Breast epithelium (tissue), 4 donors: ENCODE results near the gene SYNE2. TPM values are rescaled to one million over a fixed set of nuclear protein-coding genes. Genes with fewer than 3 reads are reported as not detected.

Experiments used
- DNase-seq, 2 donors: peaks; one replicate each; pipeline ENCODE4 v3.0.0-alpha.2; 2019; ENCODE audit warnings: low spot score in 2 of 2
- H3K27ac ChIP-seq, 2 donors: fragments of 200-600 bp; sonication (generic) in 1 of 2; one replicate each; pipeline ENCODE4 v1.5.1; 2016 to 2019; ENCODE audit warnings: mild to moderate bottlenecking in 1 of 2
- H3K27me3 ChIP-seq, 2 donors: fragments of 200-600 bp; sonication (generic) in 1 of 2; one replicate each; pipeline versions ENCODE4 v1.5.1 to v1.6.0; 2017 to 2019; ENCODE audit warnings: control low read depth in 1 of 2, mild to moderate bottlenecking in 1 of 2
- H3K36me3 ChIP-seq: fragments of 200-600 bp; one replicate; pipeline ENCODE4 v1.5.1; 2019
- H3K4me1 ChIP-seq, 2 donors: fragments of 200-600 bp; sonication (generic); one replicate each; pipeline ENCODE4 v1.5.1; 2016 to 2019; ENCODE audit warnings: control low read depth in 1 of 2
- H3K4me3 ChIP-seq, 3 donors: fragments of 200-600 bp; sonication (generic); 1 replicate in 2 of 3; 2 replicates in 1 of 3; pipeline ENCODE4 v1.5.1; 2016 to 2019; ENCODE audit warnings: mild to moderate bottlenecking in 3 of 3, moderate library complexity in 2 of 3
- H3K9me3 ChIP-seq, 2 donors: fragments of 200-600 bp; sonication (generic) in 1 of 2; one replicate each; pipeline ENCODE4 v1.5.1; 2016 to 2019; ENCODE audit warnings: control low read depth in 1 of 2
- POLR2A ChIP-seq: fragments of 450-650 bp; IDR thresholded peaks from one replicate; pipeline ENCODE4 v1.6.1; 2016; ENCODE audit warnings: antibody characterized with exemption, mild to moderate bottlenecking, moderate library complexity
- POLR2AphosphoS5 ChIP-seq, 3 donors: sonication (generic); formaldehyde crosslinking; IDR thresholded peaks; one replicate each; pipeline ENCODE4 v1.6.1; 2017; ENCODE audit warnings: antibody characterized with exemption in 3 of 3
- intact Hi-C: fragments of 100-400 bp; cut with DNase I; formaldehyde crosslinking; loops from one replicate; pipeline ENCODE4 v1.15.1; 2023; ENCODE audit warnings: low total_unique reads
- total RNA-seq, 3 donors: library from RNA; depleted of rRNA; stranded (reverse); fragments of >200 nt; gene quantifications; one replicate each; pipeline ENCODE4 v1.1.0, GENCODE V29; 2016
- TF ChIP-seq, protein P1 (sequence below), 3 donors: fragments of 450-650 bp; IDR thresholded peaks; one replicate each; pipeline ENCODE4 v1.5.1; 2016 to 2017; ENCODE audit warnings: antibody characterized with exemption in 3 of 3, mild to moderate bottlenecking in 3 of 3, moderate library complexity in 3 of 3

The SYNE2 gene
- total RNA-seq, 3 donors from 2014 or later: 81.4 to 308 (median 303) TPM

DNA sequence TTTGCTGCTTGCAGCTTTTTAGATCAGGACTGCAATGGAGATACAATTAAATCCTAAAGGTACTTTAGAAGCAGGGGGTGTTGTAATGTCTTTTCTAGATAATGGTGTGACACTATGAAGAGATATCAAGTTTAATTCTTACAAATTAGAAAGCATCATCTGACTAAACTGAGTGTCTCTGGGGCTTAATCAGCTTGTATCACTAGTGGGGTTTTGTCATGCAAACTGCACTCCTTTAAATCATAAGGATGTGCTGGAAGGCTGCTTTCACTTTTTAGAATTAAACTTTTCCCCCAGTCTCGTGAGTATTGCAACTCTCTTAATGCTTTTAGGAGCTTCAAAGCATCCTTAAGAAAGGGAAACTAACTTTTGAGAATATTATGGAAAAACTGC, 222.8 kb downstream of the SYNE2 start:
- H3K27me3 ChIP-seq: no peaks in the 10 kb centered on the region
- no peak overlapping the region for H3K4me3 ChIP-seq
- DNase-seq: no peak
- no peak for TF ChIP-seq POLR2A
- TF ChIP-seq POLR2AphosphoS5 (IDR thresholded peaks at IDR 0.05): no peak
- TF ChIP-seq, protein P1, sequence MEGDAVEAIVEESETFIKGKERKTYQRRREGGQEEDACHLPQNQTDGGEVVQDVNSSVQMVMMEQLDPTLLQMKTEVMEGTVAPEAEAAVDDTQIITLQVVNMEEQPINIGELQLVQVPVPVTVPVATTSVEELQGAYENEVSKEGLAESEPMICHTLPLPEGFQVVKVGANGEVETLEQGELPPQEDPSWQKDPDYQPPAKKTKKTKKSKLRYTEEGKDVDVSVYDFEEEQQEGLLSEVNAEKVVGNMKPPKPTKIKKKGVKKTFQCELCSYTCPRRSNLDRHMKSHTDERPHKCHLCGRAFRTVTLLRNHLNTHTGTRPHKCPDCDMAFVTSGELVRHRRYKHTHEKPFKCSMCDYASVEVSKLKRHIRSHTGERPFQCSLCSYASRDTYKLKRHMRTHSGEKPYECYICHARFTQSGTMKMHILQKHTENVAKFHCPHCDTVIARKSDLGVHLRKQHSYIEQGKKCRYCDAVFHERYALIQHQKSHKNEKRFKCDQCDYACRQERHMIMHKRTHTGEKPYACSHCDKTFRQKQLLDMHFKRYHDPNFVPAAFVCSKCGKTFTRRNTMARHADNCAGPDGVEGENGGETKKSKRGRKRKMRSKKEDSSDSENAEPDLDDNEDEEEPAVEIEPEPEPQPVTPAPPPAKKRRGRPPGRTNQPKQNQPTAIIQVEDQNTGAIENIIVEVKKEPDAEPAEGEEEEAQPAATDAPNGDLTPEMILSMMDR (IDR thresholded peaks at IDR 0.05): no peak
- H3K27ac ChIP-seq: no peak overlapping the region
- no peaks in the 10 kb centered on the region for H3K9me3 ChIP-seq
- no peaks in the 10 kb centered on the region for H3K36me3 ChIP-seq
- intact Hi-C loops: no loop called here
- H3K4me1 ChIP-seq: no peaks in the 10 kb centered on the region

DNA sequence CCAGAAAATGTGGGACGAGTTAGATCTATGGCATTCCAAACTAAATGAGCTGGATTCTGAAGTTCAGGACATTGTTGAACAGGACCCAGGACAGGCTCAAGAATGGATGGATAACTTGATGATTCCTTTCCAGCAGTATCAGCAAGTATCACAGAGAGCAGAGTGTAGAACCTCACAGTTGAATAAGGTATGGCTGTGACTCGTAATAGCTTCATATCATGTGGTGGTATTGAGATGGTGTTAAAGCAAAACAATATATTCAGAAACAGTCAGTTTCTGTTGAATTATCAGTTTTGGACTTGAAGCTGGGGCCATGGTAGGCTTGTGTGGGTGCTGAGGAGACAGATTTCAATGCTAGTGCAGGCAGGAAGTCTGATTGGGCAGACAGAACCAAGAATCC, 227.6 kb downstream of the SYNE2 start:
- intact Hi-C loops: no loop called here
- TF ChIP-seq, protein P1 (IDR thresholded peaks at IDR 0.05): no peak
- TF ChIP-seq POLR2A (no peak), POLR2AphosphoS5 (IDR thresholded peaks at IDR 0.05) (no peak)
- H3K9me3 ChIP-seq: no peaks in the 10 kb centered on the region
- H3K27me3 ChIP-seq: no peaks in the 10 kb centered on the region
- no peaks in the 10 kb centered on the region for H3K4me1 ChIP-seq
- no peak overlapping the region for H3K4me3 ChIP-seq
- no peak overlapping the region for H3K27ac ChIP-seq
- no peaks in the 10 kb centered on the region for H3K36me3 ChIP-seq
- no peak for DNase-seq

DNA sequence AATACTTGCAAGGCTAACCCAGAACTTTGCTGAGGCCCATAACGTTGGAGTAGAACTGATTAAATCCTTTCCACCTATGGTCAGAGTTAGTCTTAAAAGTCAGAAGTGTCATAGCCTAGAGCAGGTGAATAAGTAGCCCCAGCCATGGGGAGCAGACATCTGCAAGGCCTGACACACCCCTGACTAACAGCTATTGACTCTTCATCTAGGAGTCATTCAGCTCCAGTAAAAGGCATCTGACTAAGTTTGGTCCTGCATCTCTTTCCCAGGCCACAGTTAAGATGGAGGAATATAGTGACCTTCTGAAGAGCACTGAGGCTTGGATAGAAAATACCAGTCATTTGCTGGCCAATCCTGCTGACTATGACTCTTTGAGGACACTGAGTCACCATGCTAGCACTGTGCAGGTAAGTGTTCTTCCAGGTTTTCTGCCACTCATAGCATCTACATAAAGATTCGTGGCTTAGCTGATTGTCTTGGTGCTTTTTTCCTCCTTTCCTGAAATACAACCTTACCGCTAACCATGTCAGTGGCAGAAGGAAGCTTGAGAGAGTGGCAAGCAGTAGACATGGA, 228.5 kb downstream of the SYNE2 start:
- no peaks in the 10 kb centered on the region for H3K27me3 ChIP-seq
- H3K27ac ChIP-seq: no peak overlapping the region
- no peak overlapping the region for H3K4me3 ChIP-seq
- no peak for DNase-seq
- H3K4me1 ChIP-seq: no peaks in the 10 kb centered on the region
- H3K9me3 ChIP-seq: no peaks in the 10 kb centered on the region
- intact Hi-C loops: no loop called here
- no peaks in the 10 kb centered on the region for H3K36me3 ChIP-seq
- TF ChIP-seq, protein P1 (IDR thresholded peaks at IDR 0.05): no peak
- TF ChIP-seq POLR2AphosphoS5 (IDR thresholded peaks at IDR 0.05) (no peak), POLR2A (no peak)

DNA sequence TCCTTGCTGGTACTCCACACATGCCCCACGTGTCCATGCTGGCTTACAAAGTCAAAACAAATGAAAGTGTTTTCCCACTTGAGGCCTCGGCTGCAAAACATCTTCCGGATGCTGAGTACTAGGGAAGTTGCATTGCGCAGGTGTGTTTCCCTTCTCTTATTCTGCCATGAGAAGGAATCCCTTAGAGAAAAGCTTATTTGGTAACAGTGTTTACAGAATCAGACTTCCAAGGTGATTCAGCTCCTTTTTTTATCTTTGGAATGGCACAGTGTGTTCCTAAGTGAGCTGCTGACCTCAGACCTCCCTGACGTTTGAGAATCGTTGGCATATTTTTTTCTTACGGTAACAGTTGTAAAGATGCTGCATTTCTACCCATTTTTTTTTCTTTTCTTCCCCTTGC, 230.0 kb downstream of the SYNE2 start:
- TF ChIP-seq, protein P1 (IDR thresholded peaks at IDR 0.05): no peak
- TF ChIP-seq POLR2AphosphoS5 (IDR thresholded peaks at IDR 0.05) (no peak), POLR2A (no peak)
- no peaks in the 10 kb centered on the region for H3K4me1 ChIP-seq
- no peaks in the 10 kb centered on the region for H3K9me3 ChIP-seq
- no peak for DNase-seq
- intact Hi-C loops: no loop called here
- peak overlapping the region in 1 of 2 donors; percentile 35 for H3K27ac ChIP-seq
- no peaks in the 10 kb centered on the region for H3K27me3 ChIP-seq
- H3K36me3 ChIP-seq: no peaks in the 10 kb centered on the region
- no peak overlapping the region for H3K4me3 ChIP-seq

DNA sequence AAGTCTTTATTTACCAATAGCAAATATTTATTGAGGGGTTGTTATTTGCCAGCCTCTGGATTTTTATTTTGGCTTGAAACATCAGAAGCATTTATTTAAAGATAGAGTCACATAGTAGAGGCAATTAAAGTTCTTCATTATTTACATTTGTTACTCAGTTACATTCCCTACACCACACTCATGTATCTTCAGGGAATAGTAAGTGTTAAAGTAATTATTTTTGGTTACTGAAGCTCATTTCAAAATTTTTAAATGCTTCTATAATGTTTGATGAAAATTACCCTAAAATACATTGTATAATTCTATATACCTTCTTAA, 235.8 kb downstream of the SYNE2 start:
- Histone ChIP-seq H3K4me1 (no peaks in the 10 kb centered on the region), H3K4me3 (no peak overlapping the region), H3K27ac (no peak overlapping the region), H3K9me3 (no peaks in the 10 kb centered on the region), H3K36me3 (no peaks in the 10 kb centered on the region), H3K27me3 (no peaks in the 10 kb centered on the region)
- intact Hi-C loops: no loop called here
- TF ChIP-seq, protein P1 (IDR thresholded peaks at IDR 0.05): no peak
- no peak for TF ChIP-seq POLR2AphosphoS5 (IDR thresholded peaks at IDR 0.05)
- DNase-seq: no peak
